Keratinocyte (primary cell): ENCODE measurements around the gene OLFML3.

ENCODE experiments used
- CTCF ChIP-seq, 3 experiments: IDR thresholded peaks in 1 of 3; conservative IDR thresholded peaks in 1 of 3; optimal IDR thresholded peaks in 1 of 3; 2 replicates in 2 of 3; 3 replicates in 1 of 3; pipeline versions ENCODE3 to v1.5.1; 2011; ENCODE audit warnings: low read length in 3 of 3, mild to moderate bottlenecking in 3 of 3, moderate library complexity in 2 of 3, control low read depth in 1 of 3, inconsistent platforms in 1 of 3; ENCODE audit not compliant: insufficient read depth in 2 of 3; ENCODE audit errors: extremely low read depth in 1 of 3
- EZH2 ChIP-seq: IDR thresholded peaks from one replicate; pipeline ENCODE4 v1.6.1; 2012; ENCODE audit warnings: inconsistent platforms, mild to moderate bottlenecking, low read length, moderate library complexity

- TF ChIP-seq CTCF (optimal IDR thresholded peaks at IDR 0.05 in 1 of 3, IDR thresholded peaks at IDR 0.05 in 1 of 3, conservative IDR thresholded peaks at IDR 0.05 in 1 of 3; ENCODE audit: extremely low read depth in 1 of 3, insufficient read depth in 2 of 3, low read length in 3 of 3) (no peak), EZH2 (no peak)
Measured at GRCh38 chr1:113999233-113999632, 20.0 kb downstream of the OLFML3 start.
